IMR-90 (cell line): ENCODE data around the gene ADGRD1. TPM values are rescaled to one million over a fixed set of nuclear protein-coding genes. Genes with fewer than 3 reads are reported as not detected.

Experiments used
- ATAC-seq: fragments of 200-7000 bp; cut with Tn5 transposase; 2 replicates; pipeline ENCODE4 v1.9.1; 2020; ENCODE audit warnings: low read depth, mild to moderate bottlenecking, moderate library complexity
- BruUV-seq: library from RNA; stranded (reverse); fragments of 400-500 nt; replicated peaks from 2 replicates; lab custom pipeline; 2021; lab: Mats Ljungman, UMichigan
- CTCF ChIA-PET: fragments of 300-600 bp; formaldehyde crosslinking; extraction: SDS; loops from one replicate; lab custom pipeline; 2021; ENCODE audit warnings: antibody characterized with exemption; lab: Yijun Ruan, JAX
- POLR2A ChIA-PET: fragments of 300-600 bp; sonication (Branson Sonifier 250); formaldehyde crosslinking; loops from one replicate; lab custom pipeline; 2022; ENCODE audit warnings: antibody characterized with exemption; ENCODE audit not compliant: unreplicated experiment; lab: Charles Lee
- DNase-seq: peaks from one replicate; pipeline ENCODE4 v3.0.0; 2013
- H2AFZ ChIP-seq: replicated peaks from 2 replicates; pipeline ENCODE3; 2013; ENCODE audit warnings: low read length, mild to moderate bottlenecking; ENCODE audit not compliant: poor library complexity
- H2AK5ac ChIP-seq: 2 replicates; pipeline ENCODE4 v1.6.1; 2013; ENCODE audit warnings: low read depth, low read length, inconsistent platforms
- H2AK9ac ChIP-seq: replicated peaks from 2 replicates; pipeline ENCODE3; 2013; ENCODE audit warnings: mild to moderate bottlenecking, low read depth, low read length, moderate library complexity; ENCODE audit not compliant: poor library complexity
- H2BK120ac ChIP-seq: 2 replicates; pipeline ENCODE4 v1.6.1; 2013; ENCODE audit warnings: low read depth, low read length, inconsistent platforms
- H2BK15ac ChIP-seq: 3 replicates; pipeline ENCODE4 v1.6.1; 2013; ENCODE audit warnings: low read depth, low read length, inconsistent platforms
- H2BK20ac ChIP-seq: 2 replicates; pipeline ENCODE4 v1.6.1; 2013; ENCODE audit warnings: low read depth, mild to moderate bottlenecking, inconsistent platforms, low read length, moderate library complexity
- H2BK5ac ChIP-seq: 2 replicates; pipeline ENCODE4 v1.6.1; 2013; ENCODE audit warnings: mild to moderate bottlenecking, low read depth, low read length, inconsistent platforms; ENCODE audit not compliant: poor library complexity, severe bottlenecking
- H3K14ac ChIP-seq: replicated peaks from 2 replicates; pipeline ENCODE4 v1.6.1; 2013; ENCODE audit warnings: low read depth, low read length, inconsistent platforms
- H3K18ac ChIP-seq: 2 replicates; pipeline ENCODE4 v1.6.1; 2013; ENCODE audit warnings: low read depth, low read length, control low read depth
- H3K23ac ChIP-seq: 2 replicates; pipeline ENCODE4 v1.6.1; 2013; ENCODE audit warnings: low read depth, low read length, inconsistent platforms
- H3K27ac ChIP-seq: 2 replicates; pipeline ENCODE4 v1.5.1; 2013; ENCODE audit warnings: mild to moderate bottlenecking, control low read depth, low read length; ENCODE audit not compliant: insufficient read depth
- H3K27me3 ChIP-seq: 2 replicates; pipeline ENCODE4 v1.6.1; 2013; ENCODE audit warnings: low read length; ENCODE audit not compliant: control insufficient read depth, insufficient read depth
- H3K36me3 ChIP-seq: 2 replicates; pipeline ENCODE4 v1.6.1; 2013; ENCODE audit warnings: low read length, mixed read lengths; ENCODE audit not compliant: control insufficient read depth, insufficient read depth
- H3K4ac ChIP-seq: 2 replicates; pipeline ENCODE4 v1.6.1; 2013; ENCODE audit warnings: low read depth, low read length, inconsistent platforms
- H3K4me1 ChIP-seq: 2 replicates; pipeline ENCODE4 v1.6.1; 2013; ENCODE audit warnings: low read length, mixed read lengths; ENCODE audit not compliant: control insufficient read depth, insufficient read depth
- H3K4me2 ChIP-seq: 2 replicates; pipeline ENCODE4 v1.6.1; 2013; ENCODE audit warnings: low read depth, mild to moderate bottlenecking, control low read depth, low read length, moderate library complexity
- H3K4me3 ChIP-seq: 2 replicates; pipeline ENCODE4 v1.5.1; 2013; ENCODE audit warnings: low read depth, mild to moderate bottlenecking, control low read depth, low read length, moderate library complexity; ENCODE audit not compliant: insufficient read depth
- H3K56ac ChIP-seq: 2 replicates; pipeline ENCODE4 v1.6.1; 2013; ENCODE audit warnings: low read length, inconsistent platforms; ENCODE audit not compliant: insufficient read depth; ENCODE audit errors: extremely low read depth
- H3K79me1 ChIP-seq, 2 experiments: 2 replicates each; pipeline ENCODE4 v1.6.1; 2013; ENCODE audit warnings: low read length in 2 of 2, inconsistent platforms in 1 of 2, low read depth in 1 of 2
- H3K9ac ChIP-seq: 2 replicates; pipeline ENCODE4 v1.6.1; 2013; ENCODE audit warnings: low read depth, low read length, control low read depth
- H3K9me1 ChIP-seq: 2 replicates; pipeline ENCODE4 v1.6.1; 2013; ENCODE audit warnings: low read length, inconsistent platforms; ENCODE audit not compliant: insufficient read depth
- H3K9me3 ChIP-seq: 2 replicates; pipeline ENCODE4 v1.6.1; 2013; ENCODE audit warnings: low read length; ENCODE audit not compliant: control insufficient read depth, insufficient read depth
- H4K20me1 ChIP-seq: 2 replicates; pipeline ENCODE4 v1.6.1; 2013; ENCODE audit warnings: low read length, inconsistent platforms; ENCODE audit not compliant: insufficient read depth
- H4K5ac ChIP-seq: 2 replicates; pipeline ENCODE4 v1.6.1; 2013; ENCODE audit warnings: mild to moderate bottlenecking, low read depth, low read length, control low read depth
- H4K8ac ChIP-seq, 2 experiments: 2 replicates each; pipeline ENCODE4 v1.6.1; 2013; ENCODE audit warnings: low read depth in 2 of 2, low read length in 2 of 2, control low read depth in 1 of 2, inconsistent platforms in 1 of 2
- H4K91ac ChIP-seq: 2 replicates; pipeline ENCODE4 v1.6.1; 2013; ENCODE audit warnings: low read depth, low read length, inconsistent platforms; ENCODE audit not compliant: insufficient read depth
- CEBPB ChIP-seq: IDR thresholded peaks from 2 replicates; pipeline ENCODE4 v1.6.1; 2012; ENCODE audit warnings: low read depth, low read length, improper control_type of control experiment
- CHD1 ChIP-seq: IDR thresholded peaks from 2 replicates; pipeline ENCODE4 v1.6.1; 2012; ENCODE audit warnings: low read depth, low read length, improper control_type of control experiment
- CTCF ChIP-seq: conservative IDR thresholded peaks from 2 replicates; pipeline ENCODE4 v1.5.1; 2012; ENCODE audit warnings: mild to moderate bottlenecking, low read depth, low read length, improper control_type of control experiment
- ELK1 ChIP-seq: fragments of 150-350 bp; IDR thresholded peaks from 2 replicates; pipeline ENCODE4 v1.6.1; 2016; ENCODE audit warnings: low read depth, mild to moderate bottlenecking, low read length, moderate library complexity, borderline replicate concordance
- FOS ChIP-seq: fragments of 150-350 bp; IDR thresholded peaks from 2 replicates; pipeline ENCODE4 v1.6.1; 2016; ENCODE audit warnings: low read depth, low read length
- MAZ ChIP-seq: IDR thresholded peaks from 2 replicates; pipeline ENCODE4 v1.6.1; 2012; ENCODE audit warnings: low read depth, mild to moderate bottlenecking, low read length, improper control_type of control experiment, moderate library complexity, borderline replicate concordance
- RAD21 ChIP-seq: IDR thresholded peaks from 2 replicates; pipeline ENCODE4 v1.6.1; 2012; ENCODE audit warnings: low read length, improper control_type of control experiment
- RCOR1 ChIP-seq: IDR thresholded peaks from 2 replicates; pipeline ENCODE4 v1.6.1; 2012; ENCODE audit warnings: mild to moderate bottlenecking, low read length, improper control_type of control experiment; ENCODE audit not compliant: insufficient replicate concordance
- RFX5 ChIP-seq: IDR thresholded peaks from 2 replicates; pipeline ENCODE4 v1.8.0; 2012; ENCODE audit warnings: low read depth, mild to moderate bottlenecking, low read length, moderate library complexity
- SMC3 ChIP-seq: fragments of 150-350 bp; IDR thresholded peaks from 2 replicates; pipeline ENCODE4 v1.6.1; 2016; ENCODE audit warnings: low read depth, mild to moderate bottlenecking, antibody characterized with exemption, low read length, moderate library complexity
- USF2 ChIP-seq: fragments of 150-350 bp; IDR thresholded peaks from 2 replicates; pipeline ENCODE4 v1.6.1; 2017; ENCODE audit warnings: mild to moderate bottlenecking, antibody characterized with exemption, low read length, low read depth
- WGBS, 2 experiments: methylation state at CpG; one replicate each; pipeline versions ENCODE4 v1.1.5 to v1.1.7; 2013; ENCODE audit warnings: missing lambda C conversion rate in 2 of 2; ENCODE audit not compliant: insufficient read length in 1 of 2; ENCODE audit errors: extremely low coverage in 2 of 2; 5-methylcytosine and 5-hydroxymethylcytosine counted together
- dilution Hi-C: fragments of 300-500 bp; cut with HindIII; formaldehyde crosslinking; loops from one replicate; pipeline ENCODE4 v1.14.3; 2018; ENCODE audit warnings: low sequenced_read_pairs; ENCODE audit not compliant: unreplicated experiment
- in situ Hi-C: fragments of 300-500 bp; cut with MboI; formaldehyde crosslinking; loops from 3 replicates; pipeline ENCODE4 v1.14.3; 2019; ENCODE audit warnings: low sequenced_read_pairs, inconsistent platforms, mixed read lengths
- intact Hi-C: fragments of 100-400 bp; cut with micrococcal nuclease; formaldehyde crosslinking; loops from 2 replicates; pipeline ENCODE4 v1.10.0; 2022
- polyA plus RNA-seq, 3 experiments: library from polyadenylated mRNA; depleted of rRNA; stranded (reverse); fragments of >200 nt; gene quantifications; 2 replicates each; pipeline ENCODE4 v1.2.3, GENCODE V29; 2012; ENCODE audit warnings: low replicate concordance in 1 of 3
- total RNA-seq: library from RNA; depleted of rRNA; stranded (reverse); fragments of >200 nt; gene quantifications from 2 replicates; pipeline ENCODE4 v1.2.3, GENCODE V29; 2012

ADGRD1 gene
- total and polyA plus RNA-seq, 2 of the 4 experiments (the other 2 are of a cell fraction): not detected

GRCh38 chr12:131088701-131089530, 135.2 kb downstream of the ADGRD1 start (continued):
- no peak for TF ChIP-seq FOS

- ATAC-seq (no peak), DNase-seq (no peak)
- no peak overlapping the region for H2BK120ac ChIP-seq
- H3K27me3 ChIP-seq: no peaks in the 10 kb centered on the region
- in situ Hi-C loops: no loop called here
- H3K4me2 ChIP-seq: no peak overlapping the region
- no peaks in the 10 kb centered on the region for H4K20me1 ChIP-seq
- H2BK5ac ChIP-seq: no peak overlapping the region
- H3K9me3 ChIP-seq: peaks cover 57% of the 10 kb centered on the region
- no peaks in the 10 kb centered on the region for H3K79me1 ChIP-seq
- H3K9me1 ChIP-seq: no peaks in the 10 kb centered on the region
- no peak overlapping the region for H2BK15ac ChIP-seq
- no peak overlapping the region for H3K56ac ChIP-seq
- no peaks in the 10 kb centered on the region for H3K36me3 ChIP-seq
- no peak overlapping the region for H3K23ac ChIP-seq
- H3K4me3 ChIP-seq: no peak overlapping the region
- no peak overlapping the region for H3K27ac ChIP-seq
- H4K5ac ChIP-seq: no peak overlapping the region
- H2AK5ac ChIP-seq: no peak overlapping the region
- H3K9ac ChIP-seq: no peak overlapping the region
- H2BK20ac ChIP-seq: no peak overlapping the region
- dilution Hi-C loops: no loop called here
- H2AFZ ChIP-seq: no peak overlapping the region
- no peaks in the 10 kb centered on the region for H3K4me1 ChIP-seq
- no peak overlapping the region for H2AK9ac ChIP-seq
- no peak overlapping the region for H3K14ac ChIP-seq
- H4K8ac ChIP-seq: no peak overlapping the region
- POLR2A ChIA-PET: no interaction called here
- H3K18ac ChIP-seq: no peak overlapping the region
- intact Hi-C loops: no loop called here
- H4K91ac ChIP-seq: no peak overlapping the region
- no TSS peak for BruUV-seq
- H3K4ac ChIP-seq: no peak overlapping the region
- 87% methylated on average over 3 of the region's 11 CpGs; no CpG with 5 or more reads in 1 of the 2 experiments for WGBS, 2 experiments
- CTCF ChIA-PET: no interaction called here
- TF ChIP-seq MAZ (no peak), SMC3 (no peak), CHD1 (no peak), USF2 (no peak), CEBPB (no peak), RAD21 (no peak), CTCF (no peak), RCOR1 (no peak), RFX5 (no peak), ELK1 (no peak)
Measured at GRCh38 chr12:131089531-131090273, 136.0 kb downstream of the ADGRD1 start.
